HL-60 (cell line): ENCODE data around the gene PEF1.

Experiments used
- DNase-seq, 2 experiments: peaks; one replicate each; pipeline ENCODE4 v3.0.0-alpha.2; 2010 to 2020; ENCODE audit warnings: low read depth in 1 of 2, low spot score in 1 of 2
- H3K27ac ChIP-seq: fragments of 250-450 bp; sonication (Bioruptor Pico); replicated peaks from 2 replicates; pipeline ENCODE4 v1.5.1; 2020; ENCODE audit warnings: mild to moderate bottlenecking, moderate library complexity
- H3K27me3 ChIP-seq: fragments of 250-450 bp; sonication (Bioruptor Pico); 2 replicates; pipeline ENCODE4 v1.5.1; 2021; ENCODE audit warnings: mild to moderate bottlenecking, moderate library complexity; ENCODE audit not compliant: insufficient read depth, poor library complexity, severe bottlenecking
- H3K4me3 ChIP-seq: replicated peaks from 2 replicates; pipeline ENCODE4 v1.5.1; 2011; ENCODE audit warnings: mild to moderate bottlenecking, control low read depth, low read length; ENCODE audit not compliant: insufficient read depth
- CTCF ChIP-seq: IDR thresholded peaks from one replicate; pipeline ENCODE4 v1.5.1; 2011; ENCODE audit warnings: low read length, control low read depth, inconsistent platforms; ENCODE audit not compliant: insufficient read depth
- GABPA ChIP-seq: IDR thresholded peaks from 2 replicates; pipeline ENCODE4 v1.6.1; 2012; ENCODE audit warnings: low read depth
- POLR2AphosphoS5 ChIP-seq: IDR thresholded peaks from 2 replicates; pipeline ENCODE4 v1.6.1; 2012; ENCODE audit warnings: low read depth
- REST ChIP-seq: IDR thresholded peaks from 2 replicates; pipeline ENCODE4 v1.6.1; 2012; ENCODE audit warnings: low read depth; ENCODE audit not compliant: insufficient replicate concordance
- SPI1 ChIP-seq: IDR thresholded peaks from 2 replicates; pipeline ENCODE4 v1.6.1; 2012; ENCODE audit warnings: low read depth, mild to moderate bottlenecking, borderline replicate concordance

PEF1 gene

DNA sequence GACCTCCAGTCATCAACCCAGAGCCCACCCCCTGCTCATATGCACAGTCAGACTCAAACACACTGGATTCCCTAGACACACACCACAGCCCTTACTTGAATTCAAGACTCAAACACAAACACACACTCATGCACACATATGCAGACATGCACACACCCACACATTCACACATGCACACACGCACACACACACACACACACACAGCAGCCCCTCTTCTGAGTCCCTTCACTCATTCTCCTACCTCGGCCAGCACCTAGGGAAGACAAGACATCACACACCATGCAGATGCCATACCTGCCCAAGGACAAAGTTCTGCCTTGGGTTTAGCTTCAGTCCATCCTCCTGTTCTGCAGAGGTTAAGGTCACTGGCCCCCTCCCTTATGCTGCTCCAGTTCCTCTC is 28.7 kb downstream of the PEF1 start:
- Histone ChIP-seq H3K27ac (no peak overlapping the region), H3K4me3 (no peak overlapping the region), H3K27me3 (peaks cover 19% of the 10 kb centered on the region)
- TF ChIP-seq REST (no peak), SPI1 (no peak)
- DNase-seq, result no peak

DNA sequence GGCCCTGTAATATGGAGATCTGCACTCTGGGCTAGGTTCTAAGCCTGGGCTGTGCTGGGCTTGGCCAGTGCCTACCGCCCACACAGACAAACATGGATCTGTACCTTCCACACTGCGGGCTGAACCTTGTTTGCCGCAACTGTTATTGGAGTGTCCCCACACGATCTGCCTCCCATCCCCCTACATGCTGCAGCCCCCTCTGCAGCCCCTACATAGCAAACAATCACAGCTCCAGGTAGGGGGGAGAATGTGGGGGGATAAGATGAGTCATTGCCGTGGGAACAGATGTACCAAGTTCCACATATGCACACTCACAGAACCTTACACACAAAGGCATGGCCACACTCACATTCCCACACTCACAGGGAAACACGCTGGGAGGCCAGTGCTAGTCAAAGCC is 29.3 kb downstream of the PEF1 start:
- Histone ChIP-seq H3K27ac (no peak overlapping the region), H3K27me3 (peaks cover 19% of the 10 kb centered on the region), H3K4me3 (no peak overlapping the region)
- no peak for DNase-seq
- no peak for TF ChIP-seq SPI1
- no peak for TF ChIP-seq CTCF
- TF ChIP-seq POLR2AphosphoS5, result no peak
- TF ChIP-seq REST, result no peak
- no peak for TF ChIP-seq GABPA

- Histone ChIP-seq H3K27ac (no peak overlapping the region), H3K4me3 (no peak overlapping the region), H3K27me3 (peaks cover 19% of the 10 kb centered on the region)
- TF ChIP-seq POLR2AphosphoS5 (no peak), CTCF (no peak), REST (no peak), GABPA (no peak), SPI1 (no peak)
- no peak for DNase-seq
Measured at GRCh38 chr1:31614414-31615005, 30.2 kb downstream of the PEF1 start.
